Right ventricle myocardium inferior (tissue), 1 donor: Measurements from ENCODE around the gene CCER1. TPM values are rescaled to one million over a fixed set of nuclear protein-coding genes. Genes with fewer than 3 reads are reported as not detected.

Experiments
- total RNA-seq: library from RNA; stranded (reverse); fragmentation: NEBNext Ultra II Directional; extraction: Animal tissue kit (Norgen Biotek cat#: 25700); gene quantifications from one replicate; pipeline ENCODE4 v1.2.1, GENCODE V29; 2021
- donor health status: DM: no; HTN: yes; CAD: no; lungs with severe emphysema.

CCER1 gene
- total RNA-seq, 1 donor from 2014 or later, result not detected

Other genes with a start within 250 kb of the CCER1 start
- not detected for gene EPYC, start 49.8 kb upstream of the CCER1 start, total RNA-seq
- gene KERA, start 102.8 kb upstream of the CCER1 start, total RNA-seq, result not detected
- gene LUM, start 156.3 kb upstream of the CCER1 start, total RNA-seq, result 54.9 TPM
- gene DCN, start 227.6 kb upstream of the CCER1 start, total RNA-seq, result 1,037 TPM